NCI-H345 treated with DMSO at 0.1 percent for 48 hours (cell line): ENCODE measurements around the gene FHL1.
"Not testable (repeated sequence)": the region's sequence is repeated elsewhere in the genome, so short reads cannot be mapped to it uniquely, and the experiment has no call there.

ENCODE experiments used
- DNase-seq: peaks from one replicate; lab custom pipeline; 2025; ENCODE audit not compliant: unreplicated experiment; lab: John Stamatoyannopoulos, UW

The FHL1 gene

DNA sequence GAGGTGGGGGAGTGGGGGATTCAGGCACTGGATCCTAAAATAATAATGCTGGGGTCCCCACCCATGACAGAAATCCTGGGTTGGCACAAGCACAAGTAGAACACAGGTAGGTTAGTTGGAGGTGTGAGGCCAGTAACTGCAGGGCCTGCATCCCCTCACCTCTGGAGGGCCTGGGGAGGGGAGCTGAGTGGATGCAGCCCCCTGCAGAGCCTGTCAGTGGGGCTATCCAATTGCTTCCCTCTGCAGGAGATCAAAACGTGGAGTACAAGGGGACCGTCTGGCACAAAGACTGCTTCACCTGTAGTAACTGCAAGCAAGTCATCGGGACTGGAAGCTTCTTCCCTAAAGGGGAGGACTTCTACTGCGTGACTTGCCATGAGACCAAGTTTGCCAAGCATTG lies 60.2 kb downstream of the FHL1 start:
- DNase-seq, result no peak

DNA sequence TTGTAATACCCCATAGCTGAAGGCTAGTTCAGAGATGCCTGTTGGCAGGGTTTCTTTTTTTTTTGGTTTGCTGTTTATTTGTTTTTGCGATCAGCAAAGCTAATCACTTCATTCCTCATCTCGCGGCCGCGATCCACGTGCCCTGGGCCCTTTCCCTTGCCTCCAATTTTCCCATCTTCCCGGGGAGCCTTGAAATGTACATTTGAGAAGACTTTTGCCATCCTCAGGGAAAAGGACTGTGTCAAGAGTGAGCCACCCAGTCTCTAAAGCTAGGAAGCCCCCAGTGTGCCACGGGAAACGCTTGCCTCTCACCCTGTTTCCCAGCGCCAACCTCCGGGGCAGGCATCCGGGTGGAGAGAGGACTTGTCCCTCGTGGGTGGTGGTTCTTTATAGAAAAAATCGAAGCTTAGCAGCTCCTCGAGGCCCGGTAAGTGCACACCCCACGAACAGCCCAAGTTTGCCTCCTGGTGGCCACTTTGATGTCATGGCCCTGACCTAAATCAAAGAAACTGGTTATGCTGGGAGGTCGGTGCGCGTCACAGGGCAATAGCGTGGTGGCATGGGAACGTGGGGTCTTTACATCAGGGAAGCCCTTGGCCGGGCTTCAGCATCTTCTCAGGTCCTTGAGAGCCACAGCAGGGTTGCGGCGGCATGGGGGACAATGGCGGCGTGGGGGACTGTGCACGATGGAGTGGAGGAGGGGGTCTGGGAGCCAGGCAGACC lies 61.8 kb downstream of the FHL1 start:
- no peak for DNase-seq

GRCh38 chrX:136209751-136210150 lies 62.4 kb downstream of the FHL1 start:
- DNase-seq, result no peak

DNA sequence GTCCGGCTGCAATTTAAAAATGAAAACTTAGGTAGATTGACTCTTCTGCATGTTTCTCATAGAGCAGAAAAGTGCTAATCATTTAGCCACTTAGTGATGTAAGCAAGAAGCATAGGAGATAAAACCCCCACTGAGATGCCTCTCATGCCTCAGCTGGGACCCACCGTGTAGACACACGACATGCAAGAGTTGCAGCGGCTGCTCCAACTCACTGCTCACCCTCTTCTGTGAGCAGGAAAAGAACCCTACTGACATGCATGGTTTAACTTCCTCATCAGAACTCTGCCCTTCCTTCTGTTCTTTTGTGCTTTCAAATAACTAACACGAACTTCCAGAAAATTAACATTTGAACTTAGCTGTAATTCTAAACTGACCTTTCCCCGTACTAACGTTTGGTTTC lies 62.9 kb downstream of the FHL1 start:
- no peak for DNase-seq

DNA sequence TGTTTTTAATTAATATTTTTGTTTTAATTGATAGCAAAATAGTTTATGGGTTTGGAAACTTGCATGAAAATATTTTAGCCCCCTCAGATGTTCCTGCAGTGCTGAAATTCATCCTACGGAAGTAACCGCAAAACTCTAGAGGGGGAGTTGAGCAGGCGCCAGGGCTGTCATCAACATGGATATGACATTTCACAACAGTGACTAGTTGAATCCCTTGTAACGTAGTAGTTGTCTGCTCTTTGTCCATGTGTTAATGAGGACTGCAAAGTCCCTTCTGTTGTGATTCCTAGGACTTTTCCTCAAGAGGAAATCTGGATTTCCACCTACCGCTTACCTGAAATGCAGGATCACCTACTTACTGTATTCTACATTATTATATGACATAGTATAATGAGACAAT lies 63.5 kb downstream of the FHL1 start:
- DNase-seq, result no peak

- DNase-seq, result no peak
Observed at GRCh38 chrX:136211766-136212556, 64.6 kb downstream of the FHL1 start.

DNA sequence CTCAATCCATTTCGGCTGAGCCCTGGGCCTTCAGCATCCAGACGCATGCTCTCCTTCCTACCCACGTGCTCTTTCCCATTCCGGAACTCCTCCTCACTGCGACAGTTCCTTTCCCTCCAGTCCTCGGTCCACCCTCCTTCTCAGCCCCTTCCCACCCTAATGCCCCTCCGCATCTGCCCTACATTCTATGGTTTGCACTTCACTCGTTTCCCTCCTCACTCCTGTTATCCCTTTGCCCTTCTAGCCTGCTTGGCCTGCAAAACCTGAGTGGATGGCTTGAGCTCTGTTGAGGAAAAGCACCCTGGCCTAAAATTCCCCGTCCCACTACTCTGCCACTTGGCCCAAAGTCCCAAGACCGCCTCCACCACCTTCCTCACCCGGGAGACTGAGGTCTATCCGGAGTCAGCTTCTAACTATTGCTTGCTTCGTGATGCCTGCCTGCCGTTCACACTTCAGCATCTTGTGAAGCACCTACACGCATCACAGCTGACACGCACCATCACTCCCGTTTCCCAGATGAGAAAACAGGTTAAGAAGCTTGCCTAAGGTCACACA lies 65.3 kb downstream of the FHL1 start:
- no peak for DNase-seq

DNA sequence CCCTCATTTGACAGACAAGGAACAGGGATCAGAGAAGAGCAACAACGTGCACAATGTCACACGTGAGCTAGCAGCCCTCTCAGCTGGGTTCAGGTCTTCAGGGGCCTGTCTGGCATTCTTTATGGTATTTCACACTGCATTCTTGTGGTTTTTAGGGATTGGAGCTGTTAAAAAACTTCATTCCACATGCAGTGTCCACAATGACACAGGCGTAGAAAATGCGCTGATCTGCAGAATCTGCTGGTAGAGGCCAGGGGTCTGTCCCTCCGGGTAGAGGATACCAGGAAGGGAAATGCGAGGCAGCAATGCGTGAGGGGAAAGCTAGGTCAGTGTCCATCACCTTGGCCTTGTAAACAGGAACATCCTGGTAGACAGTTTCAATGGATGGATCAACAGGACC lies 67.2 kb downstream of the FHL1 start:
- no peak for DNase-seq

GRCh38 chrX:136215559-136215958 lies 68.2 kb downstream of the FHL1 start:
- no peak for DNase-seq

DNA sequence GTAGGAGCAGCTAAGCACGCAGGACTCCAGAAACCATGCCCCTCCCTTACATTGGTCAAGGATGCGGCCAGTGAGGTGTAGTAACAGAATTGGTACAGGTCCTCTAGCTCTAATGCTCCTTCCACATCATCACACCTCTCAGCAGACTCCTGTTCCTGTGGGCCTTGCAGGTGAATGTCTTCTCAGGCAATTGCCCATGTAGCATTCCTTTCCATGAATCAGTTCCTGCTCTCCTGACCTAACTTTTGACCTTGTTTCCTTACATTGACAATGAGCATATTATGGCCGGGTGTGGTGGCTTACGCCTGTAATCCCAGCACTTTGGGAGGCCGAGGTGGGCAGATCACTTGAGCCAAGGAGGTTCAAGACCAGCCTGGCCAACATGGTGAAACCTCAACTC lies 72.6 kb downstream of the FHL1 start:
- DNase-seq, result no peak

GRCh38 chrX:136220540-136220939 lies 73.2 kb downstream of the FHL1 start:
- DNase-seq, result no peak

DNA sequence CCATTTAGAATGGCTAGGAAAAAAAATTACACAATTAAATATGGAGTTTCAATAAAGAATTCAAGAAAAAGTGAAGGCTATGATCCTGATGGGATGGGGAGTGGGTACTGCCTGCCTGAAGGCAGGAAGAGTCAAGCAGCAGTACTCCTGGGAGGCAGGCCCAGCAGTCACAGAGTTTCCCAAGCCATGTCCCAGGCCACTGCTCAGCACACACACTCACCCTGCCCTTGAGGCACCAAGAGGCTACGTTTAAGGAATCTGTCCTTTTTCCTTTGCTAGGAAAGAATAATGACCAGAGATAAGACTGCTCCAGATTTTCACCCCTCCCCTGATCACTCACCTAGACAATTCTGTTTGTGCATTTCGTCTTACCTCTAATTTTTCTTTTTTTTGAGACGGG lies 73.6 kb downstream of the FHL1 start:
- no peak for DNase-seq

- DNase-seq, result no peak
Observed at GRCh38 chrX:136221851-136222513, 74.6 kb downstream of the FHL1 start.

GRCh38 chrX:136227074-136227473 lies 79.7 kb downstream of the FHL1 start:
- DNase-seq, result no peak

- DNase-seq, result no peak
Observed at GRCh38 chrX:136227948-136228838, 80.9 kb downstream of the FHL1 start.

DNA sequence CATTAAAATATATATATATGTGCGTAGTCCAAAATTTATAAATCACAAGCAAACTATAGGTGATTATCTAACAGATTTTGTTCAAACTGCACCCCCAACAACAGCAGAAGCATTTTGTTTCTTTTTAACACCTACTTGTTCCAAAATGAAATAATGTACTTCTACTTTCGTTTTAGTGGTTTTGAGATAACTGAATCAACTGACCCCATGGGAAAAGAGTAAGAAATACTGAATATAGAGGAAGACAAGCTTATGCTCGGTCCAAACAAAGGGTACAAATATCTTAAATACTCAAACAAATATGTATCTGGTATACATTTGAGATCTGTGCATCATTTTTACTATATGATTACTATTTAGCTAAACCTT lies 81.5 kb downstream of the FHL1 start:
- DNase-seq, result no peak

GRCh38 chrX:136237074-136237473 lies 89.7 kb downstream of the FHL1 start:
- DNase-seq, result no peak

GRCh38 chrX:136237849-136238248 lies 90.5 kb downstream of the FHL1 start:
- DNase-seq, result not testable (repeated sequence)

- no peak for DNase-seq
Observed at GRCh38 chrX:136246201-136246600, 98.9 kb downstream of the FHL1 start.

GRCh38 chrX:136250191-136251040 lies 103.1 kb downstream of the FHL1 start:
- DNase-seq, result no peak
